HCT116 (cell line): ENCODE results near the gene RABGGTA. TPM values are rescaled to one million over a fixed set of nuclear protein-coding genes. Genes with fewer than 3 reads are reported as not detected.

ENCODE experiments used
- ATAC-seq: fragments of 200-7000 bp; cut with Tn5 transposase; 2 replicates; pipeline ENCODE4 v1.9.1; 2020; ENCODE audit warnings: mild to moderate bottlenecking, moderate library complexity
- BruUV-seq: library from RNA; stranded (reverse); fragments of 400-500 nt; replicated peaks from 2 replicates; lab custom pipeline; 2021; lab: Mats Ljungman, UMichigan
- CTCF ChIA-PET: fragments of 300-600 bp; sonication (Branson Sonifier 250); formaldehyde crosslinking; loops from one replicate; lab custom pipeline; 2021; ENCODE audit warnings: antibody characterized with exemption; lab: Charles Lee
- POLR2A ChIA-PET: fragments of 300-600, 350-600 bp; sonication (Branson Sonifier 250); formaldehyde crosslinking; loops from one replicate; lab custom pipeline; 2021; ENCODE audit warnings: antibody characterized with exemption; lab: Charles Lee
- RAD21 ChIA-PET, 2 experiments: fragments of 300-600 bp; sonication (Branson Sonifier 250); formaldehyde crosslinking; loops; one replicate each; lab custom pipeline; 2023; ENCODE audit warnings: low total read pairs in 2 of 2; ENCODE audit not compliant: uncharacterized antibody in 2 of 2, unreplicated experiment in 2 of 2, low non-redundant PET in 1 of 2; lab: Charles Lee
- DNase-seq: peaks from one replicate; pipeline ENCODE4 v3.0.0-alpha.2; 2010; ENCODE audit warnings: low read depth, low spot score
- H2AFZ ChIP-seq: fragments of 200-600 bp; shearing (Covaris generic), sonication (generic); 2 replicates; pipeline ENCODE4 v1.6.1; 2017; ENCODE audit warnings: low read depth, mixed run types, mixed read lengths, antibody characterized with exemption, low read length; ENCODE audit not compliant: poor library complexity, severe bottlenecking
- H3K27ac ChIP-seq: 2 replicates; pipeline ENCODE4 v1.5.1; 2012; ENCODE audit warnings: low read depth, low read length
- H3K27me3 ChIP-seq: fragments of 200-600 bp; sonication (generic); 2 replicates; pipeline ENCODE4 v1.6.1; 2016; ENCODE audit warnings: mixed run types, low read length, mixed read lengths; ENCODE audit not compliant: insufficient read depth
- H3K36me3 ChIP-seq, 2 experiments: fragments of 200-500 bp in 1 of 2; fragments of 200-600 bp in 1 of 2; sonication (Bioruptor generic) in 1 of 2; sonication (generic) in 1 of 2; 2 replicates each; pipeline versions ENCODE4 v1.5.1 to v1.6.1; 2014 to 2016; ENCODE audit warnings: low read length in 2 of 2, inconsistent platforms in 1 of 2, mixed read lengths in 1 of 2, mixed run types in 1 of 2; ENCODE audit not compliant: insufficient read depth in 2 of 2, control insufficient read depth in 1 of 2
- H3K4me1 ChIP-seq, 2 experiments: fragments of 200-600 bp in 1 of 2; sonication (generic) in 1 of 2; 2 replicates each; pipeline versions ENCODE4 v1.5.1 to v1.6.1; 2012 to 2017; ENCODE audit warnings: low read length in 2 of 2, inconsistent platforms in 1 of 2, mild to moderate bottlenecking in 1 of 2, mixed read lengths in 1 of 2, mixed run types in 1 of 2, moderate library complexity in 1 of 2; ENCODE audit not compliant: insufficient read depth in 2 of 2, control insufficient read depth in 1 of 2
- H3K4me2 ChIP-seq: fragments of 200-600 bp; sonication (generic); 2 replicates; pipeline ENCODE4 v1.6.1; 2017; ENCODE audit warnings: mixed run types, low read length, mixed read lengths
- H3K4me3 ChIP-seq, 2 experiments: fragments of 200-600 bp in 1 of 2; sonication (generic) in 1 of 2; replicated peaks in 1 of 2; 2 replicates each; pipeline ENCODE4 v1.5.1; 2011 to 2016; ENCODE audit warnings: low read length in 2 of 2, control low read depth in 1 of 2, low read depth in 1 of 2, mild to moderate bottlenecking in 1 of 2, mixed read lengths in 1 of 2, mixed run types in 1 of 2
- H3K79me2 ChIP-seq: fragments of 200-600 bp; sonication (generic); 2 replicates; pipeline ENCODE4 v1.6.1; 2017; ENCODE audit warnings: mild to moderate bottlenecking, mixed run types, low read length, moderate library complexity, mixed read lengths; ENCODE audit not compliant: insufficient read depth
- H3K9ac ChIP-seq: fragments of 200-600 bp; sonication (generic); 2 replicates; pipeline ENCODE4 v1.6.1; 2016; ENCODE audit warnings: low read length, mixed read lengths
- H3K9me2 ChIP-seq: fragments of 200-600 bp; sonication (generic), shearing (Covaris generic); 2 replicates; pipeline ENCODE4 v1.6.1; 2017; ENCODE audit warnings: mixed run types, mild to moderate bottlenecking, moderate library complexity; ENCODE audit not compliant: insufficient read depth
- H3K9me3 ChIP-seq, 2 experiments: fragments of 200-500 bp in 1 of 2; fragments of 200-600 bp in 1 of 2; sonication (Bioruptor generic) in 1 of 2; sonication (generic) in 1 of 2; 2 replicates each; pipeline ENCODE4 v1.6.1; 2014 to 2017; ENCODE audit warnings: low read length in 2 of 2, mixed read lengths in 2 of 2, inconsistent platforms in 1 of 2, low read depth in 1 of 2, mild to moderate bottlenecking in 1 of 2, mixed run types in 1 of 2, moderate library complexity in 1 of 2; ENCODE audit not compliant: control insufficient read depth in 1 of 2, insufficient read depth in 1 of 2
- H4K20me1 ChIP-seq: fragments of 200-600 bp; sonication (generic), shearing (Covaris generic); 2 replicates; pipeline ENCODE4 v1.6.1; 2017; ENCODE audit warnings: mixed run types, mild to moderate bottlenecking, moderate library complexity; ENCODE audit not compliant: insufficient read depth
- ATF3 ChIP-seq: IDR thresholded peaks from 2 replicates; pipeline ENCODE4 v1.6.1; 2012
- CBX3 ChIP-seq: IDR thresholded peaks from 2 replicates; pipeline ENCODE4 v1.6.1; 2012; ENCODE audit warnings: low read depth
- CTCF ChIP-seq, 3 experiments: fragments of 200-600 bp in 1 of 3; sonication (generic) in 1 of 3; IDR thresholded peaks in 2 of 3; conservative IDR thresholded peaks in 1 of 3; 2 replicates each; pipeline ENCODE4 v1.5.1; 2012 to 2017; ENCODE audit warnings: low read depth in 2 of 3, low read length in 2 of 3, antibody characterized with exemption in 1 of 3, borderline replicate concordance in 1 of 3, control low read depth in 1 of 3, mild to moderate bottlenecking in 1 of 3, mixed read lengths in 1 of 3, mixed run types in 1 of 3, moderate library complexity in 1 of 3; ENCODE audit not compliant: insufficient read depth in 1 of 3
- EZH2 ChIP-seq: fragments of 200-600 bp; sonication (generic); IDR thresholded peaks from 2 replicates; pipeline ENCODE4 v1.6.1; 2017; ENCODE audit warnings: antibody characterized with exemption, mixed run types
- POLR2A ChIP-seq: IDR thresholded peaks from 2 replicates; pipeline ENCODE4 v1.7.0; 2011; ENCODE audit warnings: borderline replicate concordance; ENCODE audit not compliant: insufficient read depth, insufficient read length; ENCODE audit errors: extremely low read depth
- POLR2AphosphoS5 ChIP-seq: IDR thresholded peaks from 2 replicates; pipeline ENCODE4 v1.6.1; 2011; ENCODE audit warnings: mild to moderate bottlenecking, low read depth, low read length, moderate library complexity
- REST ChIP-seq: IDR thresholded peaks from 2 replicates; pipeline ENCODE4 v1.6.1; 2012; ENCODE audit warnings: low read depth
- SIN3A ChIP-seq: IDR thresholded peaks from 2 replicates; pipeline ENCODE4 v1.6.1; 2012; ENCODE audit warnings: low read depth
- YY1 ChIP-seq: IDR thresholded peaks from 2 replicates; pipeline ENCODE4 v1.6.1; 2011; ENCODE audit warnings: low read length, low read depth, moderate library complexity, mild to moderate bottlenecking; ENCODE audit not compliant: insufficient replicate concordance; ENCODE audit errors: extremely low read depth
- ZBTB33 ChIP-seq: IDR thresholded peaks from 2 replicates; pipeline ENCODE4 v1.6.1; 2011; ENCODE audit warnings: mild to moderate bottlenecking, low read length, moderate library complexity; ENCODE audit not compliant: insufficient replicate concordance; ENCODE audit errors: extremely low read depth
- intact Hi-C: fragments of 100-400 bp; cut with micrococcal nuclease; formaldehyde crosslinking; loops from 2 replicates; pipeline ENCODE4 v1.10.0; 2022
- total RNA-seq: library from RNA; stranded (reverse); gene quantifications from one replicate; pipeline ENCODE4 v1.2.1, GENCODE V29; 2021; ENCODE audit not compliant: unreplicated experiment

Gene RABGGTA
- total RNA-seq, 1 experiment from 2014 or later = 40.8 TPM

- no peak overlapping the region for H3K4me2 ChIP-seq
- H3K36me3 ChIP-seq = peaks cover 6% of the 10 kb centered on the region in 2 experiments; a peak in 3 of 4 replicates
- H4K20me1 ChIP-seq = no peaks in the 10 kb centered on the region
- H3K27ac ChIP-seq = no peak overlapping the region
- H3K9me2 ChIP-seq = no peaks in the 10 kb centered on the region
- ChIA-PET RAD21 (no interaction called here), CTCF (no interaction called here), POLR2A (no interaction called here)
- no peaks in the 10 kb centered on the region for H3K9me3 ChIP-seq
- no TSS peak for BruUV-seq
- H3K4me1 ChIP-seq = no peaks in the 10 kb centered on the region
- ATAC-seq (no peak), DNase-seq (no peak)
- H3K79me2 ChIP-seq = no peaks in the 10 kb centered on the region
- intact Hi-C loops = no loop called here
- H3K4me3 ChIP-seq = no peak overlapping the region
- H3K27me3 ChIP-seq = no peaks in the 10 kb centered on the region
- no peak overlapping the region for H2AFZ ChIP-seq
- no peak for TF ChIP-seq YY1
- no peak for TF ChIP-seq CTCF (IDR thresholded peaks at IDR 0.05 in 2 of 3, conservative IDR thresholded peaks at IDR 0.05 in 1 of 3; ENCODE audit: borderline replicate concordance in 1 of 3, insufficient read depth in 1 of 3, low read depth in 2 of 3, low read length in 2 of 3)
- TF ChIP-seq CBX3 = no peak
- no peak for TF ChIP-seq POLR2AphosphoS5
- no peak for TF ChIP-seq ATF3
- TF ChIP-seq EZH2 = no peak
- TF ChIP-seq POLR2A = no peak
- H3K9ac ChIP-seq = no peak overlapping the region
Measured at GRCh38 chr14:24286996-24287395, 15.6 kb upstream of the RABGGTA start.

GRCh38 chr14:24285351-24285750 is 14.0 kb upstream of the RABGGTA start:
- CTCF ChIA-PET = no interaction called here
- POLR2A ChIA-PET = interaction anchor here (0.7 kb wide), 1 partner anchor 15 kb away, joined by 3 read pairs; no protein-coding TSS in a partner anchor
- Histone ChIP-seq H3K27ac (no peak overlapping the region), H3K9ac (no peak overlapping the region), H3K9me2 (no peaks in the 10 kb centered on the region), H3K79me2 (no peaks in the 10 kb centered on the region), H3K4me1 (no peaks in the 10 kb centered on the region), H3K36me3 (peaks cover 3 to 4% of the 10 kb centered on the region in 2 experiments; a peak in 2 of 4 replicates), H3K27me3 (no peaks in the 10 kb centered on the region), H3K4me3 (no peak overlapping the region), H3K9me3 (no peaks in the 10 kb centered on the region), H4K20me1 (no peaks in the 10 kb centered on the region), H2AFZ (no peak overlapping the region), H3K4me2 (no peak overlapping the region)
- DNase-seq (no peak), ATAC-seq (no peak)
- RAD21 ChIA-PET = no interaction called here
- intact Hi-C loops = no loop called here
- no peak for TF ChIP-seq REST
- TF ChIP-seq SIN3A = no peak
- no peak for TF ChIP-seq ZBTB33
- no peak for TF ChIP-seq EZH2
- no TSS peak for BruUV-seq
